Ovary (tissue), 9 donors: ENCODE results near the gene PTPRG. TPM values are rescaled to one million over a fixed set of nuclear protein-coding genes. Genes with fewer than 3 reads are reported as not detected.

ENCODE experiments used
- DNase-seq, 5 donors: peaks; one replicate each; pipeline ENCODE4 v3.0.0-alpha.2; 2019 to 2020
- H3K27ac ChIP-seq, 2 donors: fragments of 200-600 bp; one replicate each; pipeline versions ENCODE4 v1.5.1 to v1.8.0; 2019 to 2022
- H3K27me3 ChIP-seq: fragments of 200-600 bp; one replicate; pipeline ENCODE4 v1.8.0; 2022
- H3K36me3 ChIP-seq: fragments of 200-600 bp; sonication (generic); one replicate; pipeline ENCODE4 v1.5.1; 2019
- H3K4me1 ChIP-seq: one replicate; pipeline ENCODE4 v1.8.1; 2013; ENCODE audit warnings: mild to moderate bottlenecking, moderate library complexity; ENCODE audit not compliant: insufficient read depth
- H3K4me3 ChIP-seq: fragments of 200-600 bp; sonication (generic); one replicate; pipeline ENCODE4 v1.5.1; 2017
- H3K9me3 ChIP-seq, 2 donors: fragments of 200-600 bp in 1 of 2; sonication (generic) in 1 of 2; one replicate each; pipeline versions ENCODE4 v1.5.1 to v1.8.1; 2013 to 2019; ENCODE audit warnings: mild to moderate bottlenecking in 1 of 2, moderate library complexity in 1 of 2
- EP300 ChIP-seq: sonication (generic); formaldehyde crosslinking; IDR thresholded peaks from one replicate; pipeline ENCODE4 v1.6.1; 2017; ENCODE audit warnings: antibody characterized with exemption
- POLR2A ChIP-seq: fragments of 450-650 bp; IDR thresholded peaks from one replicate; pipeline ENCODE4 v1.6.1; 2017; ENCODE audit warnings: antibody characterized with exemption, mild to moderate bottlenecking, moderate library complexity
- whole genome bisulfite sequencing, 3 donors: extraction: QIAGEN DNeasy Blood & Tissue Kit in 1 of 3; methylation state at CpG; one replicate each; pipeline versions ENCODE4 v1.1.5 to v1.1.7; 2013 to 2017; 5-methylcytosine and 5-hydroxymethylcytosine counted together
- intact Hi-C, 4 donors: fragments of 100-400 bp; cut with DNase I; formaldehyde crosslinking; loops; one replicate each; pipeline versions ENCODE4 v1.11.0 to v1.15.1; 2022 to 2023
- polyA plus RNA-seq, 2 donors: library from polyadenylated mRNA; stranded (reverse); fragments of 200-250 nt in 1 of 2; fragments of 350-450 nt in 1 of 2; fragmentation: Illumina TruSeq in 1 of 2; extraction: RNeasy Lipid Tissue Mini Kit (QIAGEN cat#74804) in 1 of 2; gene quantifications; one replicate each; pipeline ENCODE4 v1.2.3, GENCODE V29; 2013 to 2014
- total RNA-seq, 7 donors: library from RNA; depleted of rRNA in 2 of 7; stranded (reverse); fragments of >200 nt in 2 of 7; fragmentation: NEBNext Ultra II Directional in 3 of 7; extraction: Animal tissue kit (Norgen Biotek cat#: 25700) in 3 of 7; gene quantifications; one replicate each; pipeline versions ENCODE4 v1.1.0 to v1.2.4, GENCODE V29; 2016 to 2023
- TF ChIP-seq, protein P1 (sequence below), 3 donors: fragments of 450-650 bp in 2 of 3; fragments of 200-600 bp in 1 of 3; IDR thresholded peaks; one replicate each; pipeline versions ENCODE4 v1.5.1 to v1.8.0; 2016 to 2022; ENCODE audit warnings: antibody characterized with exemption in 3 of 3, mild to moderate bottlenecking in 1 of 3
- donor health status: DM: no; HTN: no; CAD: no; lungs with moderate emphysema.
- donor health status: DM: no; HTN: no; CAD: no.
- donor health status: Bipolar disorder and iron deficiency.
- donor health status: DM: yes; HTN: yes; CAD: no.
- donor health status: DM: no; HTN: no; CAD: no.
- donor health status: DM: yes; HTN: yes; CAD: no.

Gene PTPRG
- total and polyA plus RNA-seq, 9 donors: 18.2 to 87.9 (median 47.7) TPM

DNA sequence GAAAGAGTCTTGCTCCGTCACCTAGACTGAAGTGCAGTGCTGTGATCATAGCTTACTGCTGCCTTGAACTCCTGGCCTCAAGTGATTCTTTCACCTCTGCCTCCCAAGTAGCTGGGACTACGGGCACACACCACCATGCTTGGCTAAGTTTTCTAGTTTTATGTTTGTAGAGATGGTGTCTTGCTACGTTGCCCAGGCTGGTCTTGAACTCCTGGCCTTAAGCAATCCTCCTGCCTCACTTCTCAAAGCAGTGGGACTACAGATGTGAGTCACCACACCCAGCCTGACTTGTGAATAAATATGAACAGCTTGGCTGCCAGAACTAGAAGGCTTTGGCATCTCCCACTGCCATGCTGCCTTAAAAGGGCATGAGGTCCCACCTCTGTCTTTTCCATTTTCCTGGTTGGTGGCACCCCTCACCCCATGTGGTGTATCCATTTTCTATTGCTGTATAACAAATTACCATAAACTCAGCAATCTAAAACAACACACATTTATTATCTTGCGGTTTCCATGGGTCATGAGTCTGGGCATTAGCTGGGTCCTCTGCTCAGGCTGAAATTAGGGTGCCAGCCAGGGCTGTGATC lies 44.3 kb downstream of the PTPRG start:
- no peak overlapping the region for H3K4me3 ChIP-seq
- H3K4me1 ChIP-seq: no peaks in the 10 kb centered on the region
- no peak overlapping the region for H3K27ac ChIP-seq
- WGBS, 3 donors: 94 to 97% (median 95%) methylated on average over 4 of the region's 4 CpGs
- no peak for TF ChIP-seq EP300
- TF ChIP-seq, protein P1, sequence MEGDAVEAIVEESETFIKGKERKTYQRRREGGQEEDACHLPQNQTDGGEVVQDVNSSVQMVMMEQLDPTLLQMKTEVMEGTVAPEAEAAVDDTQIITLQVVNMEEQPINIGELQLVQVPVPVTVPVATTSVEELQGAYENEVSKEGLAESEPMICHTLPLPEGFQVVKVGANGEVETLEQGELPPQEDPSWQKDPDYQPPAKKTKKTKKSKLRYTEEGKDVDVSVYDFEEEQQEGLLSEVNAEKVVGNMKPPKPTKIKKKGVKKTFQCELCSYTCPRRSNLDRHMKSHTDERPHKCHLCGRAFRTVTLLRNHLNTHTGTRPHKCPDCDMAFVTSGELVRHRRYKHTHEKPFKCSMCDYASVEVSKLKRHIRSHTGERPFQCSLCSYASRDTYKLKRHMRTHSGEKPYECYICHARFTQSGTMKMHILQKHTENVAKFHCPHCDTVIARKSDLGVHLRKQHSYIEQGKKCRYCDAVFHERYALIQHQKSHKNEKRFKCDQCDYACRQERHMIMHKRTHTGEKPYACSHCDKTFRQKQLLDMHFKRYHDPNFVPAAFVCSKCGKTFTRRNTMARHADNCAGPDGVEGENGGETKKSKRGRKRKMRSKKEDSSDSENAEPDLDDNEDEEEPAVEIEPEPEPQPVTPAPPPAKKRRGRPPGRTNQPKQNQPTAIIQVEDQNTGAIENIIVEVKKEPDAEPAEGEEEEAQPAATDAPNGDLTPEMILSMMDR (IDR thresholded peaks at IDR 0.05): no peak
- no peak for TF ChIP-seq POLR2A
- H3K27me3 ChIP-seq: no peaks in the 10 kb centered on the region
- DNase-seq: no peak
- no peaks in the 10 kb centered on the region for H3K9me3 ChIP-seq
- no peaks in the 10 kb centered on the region for H3K36me3 ChIP-seq
- intact Hi-C loops: loop anchor here in 1 of 4 donors (2.0 kb wide), 1 partner anchor 61 kb away; no protein-coding TSS in a partner anchor

DNA sequence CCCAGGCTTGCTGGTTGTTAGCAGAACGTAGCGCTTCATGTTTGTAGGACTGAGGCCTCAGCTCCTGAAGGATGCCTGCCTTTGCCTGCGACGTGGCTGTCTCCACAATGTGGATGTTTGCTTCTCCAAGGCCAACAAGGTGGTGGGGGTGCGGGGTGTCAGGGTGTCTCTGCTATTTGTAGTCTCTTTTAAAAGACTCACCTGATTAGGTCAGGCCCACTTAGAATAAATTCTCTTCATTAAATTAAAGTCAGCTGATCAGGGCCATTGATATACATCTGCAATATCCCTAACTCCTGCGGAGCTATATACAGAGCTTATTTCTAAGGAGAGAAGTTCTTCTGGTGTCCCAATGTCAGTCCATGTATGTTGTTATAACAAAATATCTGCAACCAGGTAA lies 44.8 kb downstream of the PTPRG start:
- Histone ChIP-seq H3K4me1 (no peaks in the 10 kb centered on the region), H3K27me3 (no peaks in the 10 kb centered on the region), H3K36me3 (no peaks in the 10 kb centered on the region), H3K4me3 (no peak overlapping the region), H3K27ac (no peak overlapping the region), H3K9me3 (no peaks in the 10 kb centered on the region)
- intact Hi-C loops: loop anchor here in 1 of 4 donors (2.0 kb wide), 1 partner anchor 61 kb away; no protein-coding TSS in a partner anchor
- WGBS, 3 donors: 97 to 98% (median 98%) methylated on average over 6 of the region's 6 CpGs
- TF ChIP-seq EP300 (no peak), POLR2A (no peak)
- TF ChIP-seq, protein P1 (IDR thresholded peaks at IDR 0.05): no peak
- no peak for DNase-seq

DNA sequence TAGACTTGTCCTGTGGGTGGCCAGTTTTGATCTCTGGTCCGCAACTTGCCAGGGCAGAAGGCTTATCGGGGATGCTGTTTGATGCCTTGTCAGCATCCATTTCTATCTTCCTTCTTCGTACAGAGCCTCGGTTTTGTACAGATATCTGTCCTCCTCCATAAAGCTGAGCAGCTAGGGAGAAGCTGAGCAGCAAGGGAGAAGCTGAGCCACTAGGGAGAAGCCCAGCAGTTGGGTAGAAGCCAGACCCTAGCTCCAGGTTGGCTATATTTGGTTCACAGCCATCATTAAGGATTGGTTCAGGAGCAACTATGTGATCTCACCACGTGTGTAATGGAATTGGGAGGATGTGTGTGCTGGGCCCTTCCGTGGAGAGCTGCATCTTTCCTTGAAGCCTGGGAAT lies 46.7 kb downstream of the PTPRG start:
- DNase-seq: no peak
- Histone ChIP-seq H3K27me3 (no peaks in the 10 kb centered on the region), H3K36me3 (no peaks in the 10 kb centered on the region), H3K4me3 (no peak overlapping the region), H3K4me1 (no peaks in the 10 kb centered on the region), H3K27ac (no peak overlapping the region), H3K9me3 (no peaks in the 10 kb centered on the region)
- TF ChIP-seq POLR2A (no peak), EP300 (no peak)
- TF ChIP-seq, protein P1 (IDR thresholded peaks at IDR 0.05): no peak
- 78 to 87% (median 85%) methylated on average over 6 of the region's 6 CpGs for whole genome bisulfite sequencing, 3 donors
- intact Hi-C loops: no loop called here

DNA sequence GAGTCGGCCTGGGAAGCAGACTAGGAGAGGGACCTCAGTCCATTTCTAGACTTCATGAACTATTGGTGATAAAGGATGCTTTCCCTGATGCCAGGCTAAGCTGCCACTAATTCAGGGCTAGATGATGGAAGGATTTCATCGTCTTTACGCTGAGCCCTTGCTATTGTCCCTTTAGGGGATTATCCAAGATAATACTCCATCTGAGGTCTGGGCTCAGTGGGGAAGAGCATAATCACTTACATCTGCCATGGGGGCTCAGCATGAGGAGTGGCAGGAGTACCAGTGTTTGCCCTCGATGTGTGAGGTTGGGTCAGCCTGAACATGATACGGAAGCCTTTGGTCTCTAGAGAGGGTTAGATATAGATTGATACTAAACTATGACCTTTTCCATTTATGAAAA lies 47.3 kb downstream of the PTPRG start:
- no peak overlapping the region for H3K27ac ChIP-seq
- TF ChIP-seq, protein P1 (IDR thresholded peaks at IDR 0.05): no peak
- TF ChIP-seq EP300: no peak
- no peak for TF ChIP-seq POLR2A
- no peak for DNase-seq
- H3K4me3 ChIP-seq: no peak overlapping the region
- intact Hi-C loops: no loop called here
- no peaks in the 10 kb centered on the region for H3K36me3 ChIP-seq
- no peaks in the 10 kb centered on the region for H3K9me3 ChIP-seq
- H3K4me1 ChIP-seq: no peaks in the 10 kb centered on the region
- WGBS, 3 donors: 94 to 96% (median 94%) methylated on average over 5 of the region's 5 CpGs
- H3K27me3 ChIP-seq: no peaks in the 10 kb centered on the region
